ENCODE measurements around the gene BHLHA15.

GRCh38 chr7:98165827-98166667 lies 45.2 kb upstream of the BHLHA15 start:
- TF ChIP-seq POLR2A (IDR thresholded peaks at IDR 0.05) (no peak), CTCF (IDR thresholded peaks at IDR 0.05) (peak; percentile 35 to 68 (median 52)), POLR2AphosphoS5 (IDR thresholded peaks at IDR 0.05) (no peak), EP300 (IDR thresholded peaks at IDR 0.05) (no peak)
